ENCODE measurements around the gene GSTK1.

GSTK1 gene

DNA sequence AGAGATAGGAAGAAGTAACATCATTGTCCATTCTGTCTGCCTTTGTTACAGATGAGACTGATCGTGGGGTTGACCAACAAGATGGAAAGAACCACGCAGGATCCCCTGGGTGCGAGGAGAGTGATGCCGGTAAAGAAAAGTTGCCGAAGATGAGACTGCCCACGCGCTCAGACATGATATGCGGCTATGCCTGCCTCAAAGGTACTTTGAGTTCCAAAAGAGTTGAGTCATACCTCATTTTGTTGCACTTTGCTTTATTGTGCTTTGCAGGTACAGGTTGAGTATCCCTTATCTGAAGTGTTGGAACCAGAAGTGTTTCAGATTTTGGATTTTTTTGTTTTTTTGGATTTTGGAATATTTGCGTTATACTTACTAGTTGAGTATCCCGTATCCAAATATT lies 40.5 kb downstream of the GSTK1 start:
- TF ChIP-seq CSDC2 (CRISPR knock-in tag; IDR thresholded peaks at IDR 0.05) (no peak), OSR1 (CRISPR knock-in tag; IDR thresholded peaks at IDR 0.05) (no peak), TCF4 (CRISPR knock-in tag; IDR thresholded peaks at IDR 0.05; ENCODE audit: borderline replicate concordance) (no peak), BACH2 (CRISPR knock-in tag; IDR thresholded peaks at IDR 0.05; ENCODE audit: borderline replicate concordance) (no peak), ESRRG (CRISPR knock-in tag; IDR thresholded peaks at IDR 0.05) (no peak), TSHZ2 (CRISPR knock-in tag; IDR thresholded peaks at IDR 0.05) (no peak), ZFP30 (CRISPR knock-in tag; IDR thresholded peaks at IDR 0.05) (no peak), PPARA (CRISPR knock-in tag; IDR thresholded peaks at IDR 0.05; ENCODE audit: borderline replicate concordance) (no peak), ARNTL (CRISPR knock-in tag; IDR thresholded peaks at IDR 0.05; ENCODE audit: borderline replicate concordance, low read depth) (no peak), ISL1 (CRISPR knock-in tag; IDR thresholded peaks at IDR 0.05) (no peak), GLIS3 (CRISPR knock-in tag; IDR thresholded peaks at IDR 0.05) (no peak)
- TF ChIP-seq, protein P1, sequence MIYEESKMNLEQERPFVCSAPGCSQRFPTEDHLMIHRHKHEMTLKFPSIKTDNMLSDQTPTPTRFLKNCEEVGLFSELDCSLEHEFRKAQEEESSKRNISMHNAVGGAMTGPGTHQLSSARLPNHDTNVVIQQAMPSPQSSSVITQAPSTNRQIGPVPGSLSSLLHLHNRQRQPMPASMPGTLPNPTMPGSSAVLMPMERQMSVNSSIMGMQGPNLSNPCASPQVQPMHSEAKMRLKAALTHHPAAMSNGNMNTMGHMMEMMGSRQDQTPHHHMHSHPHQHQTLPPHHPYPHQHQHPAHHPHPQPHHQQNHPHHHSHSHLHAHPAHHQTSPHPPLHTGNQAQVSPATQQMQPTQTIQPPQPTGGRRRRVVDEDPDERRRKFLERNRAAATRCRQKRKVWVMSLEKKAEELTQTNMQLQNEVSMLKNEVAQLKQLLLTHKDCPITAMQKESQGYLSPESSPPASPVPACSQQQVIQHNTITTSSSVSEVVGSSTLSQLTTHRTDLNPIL (CRISPR knock-in tag; IDR thresholded peaks at IDR 0.05; ENCODE audit: low read depth), result no peak

DNA sequence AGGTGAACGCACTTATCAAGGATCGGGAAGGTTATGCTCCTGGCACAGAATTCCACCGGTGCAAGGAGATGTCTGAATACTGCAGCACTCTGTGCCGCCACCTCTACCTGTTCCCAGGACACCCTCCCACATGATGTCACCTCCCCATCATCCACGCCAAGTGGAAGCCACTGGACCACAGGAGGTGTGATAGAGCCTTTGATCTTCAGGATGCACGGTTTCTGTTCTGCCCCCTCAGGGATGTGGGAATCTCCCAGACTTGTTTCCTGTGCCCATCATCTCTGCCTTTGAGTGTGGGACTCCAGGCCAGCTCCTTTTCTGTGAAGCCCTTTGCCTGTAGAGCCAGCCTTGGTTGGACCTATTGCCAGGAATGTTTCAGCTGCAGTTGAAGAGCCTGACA lies 41.7 kb downstream of the GSTK1 start:
- ATAC-seq, result no peak
- TF ChIP-seq ZNF70 (CRISPR knock-in tag; IDR thresholded peaks at IDR 0.05), result no peak
- TF ChIP-seq, protein P1 (CRISPR knock-in tag; IDR thresholded peaks at IDR 0.05; ENCODE audit: low read depth), result no peak
- TF ChIP-seq GLIS3 (CRISPR knock-in tag; IDR thresholded peaks at IDR 0.05), result no peak
- no peak for TF ChIP-seq ESRRG (CRISPR knock-in tag; IDR thresholded peaks at IDR 0.05)
- TF ChIP-seq ZNF8 (CRISPR knock-in tag; IDR thresholded peaks at IDR 0.05), result no peak
- no peak for TF ChIP-seq TOX (CRISPR knock-in tag; IDR thresholded peaks at IDR 0.05; ENCODE audit: borderline replicate concordance)
- TF ChIP-seq BACH2 (CRISPR knock-in tag; IDR thresholded peaks at IDR 0.05; ENCODE audit: borderline replicate concordance), result no peak
- TF ChIP-seq RARB (CRISPR knock-in tag; IDR thresholded peaks at IDR 0.05), result no peak
- no peak for TF ChIP-seq OSR1 (CRISPR knock-in tag; IDR thresholded peaks at IDR 0.05)
- TF ChIP-seq, protein P2, sequence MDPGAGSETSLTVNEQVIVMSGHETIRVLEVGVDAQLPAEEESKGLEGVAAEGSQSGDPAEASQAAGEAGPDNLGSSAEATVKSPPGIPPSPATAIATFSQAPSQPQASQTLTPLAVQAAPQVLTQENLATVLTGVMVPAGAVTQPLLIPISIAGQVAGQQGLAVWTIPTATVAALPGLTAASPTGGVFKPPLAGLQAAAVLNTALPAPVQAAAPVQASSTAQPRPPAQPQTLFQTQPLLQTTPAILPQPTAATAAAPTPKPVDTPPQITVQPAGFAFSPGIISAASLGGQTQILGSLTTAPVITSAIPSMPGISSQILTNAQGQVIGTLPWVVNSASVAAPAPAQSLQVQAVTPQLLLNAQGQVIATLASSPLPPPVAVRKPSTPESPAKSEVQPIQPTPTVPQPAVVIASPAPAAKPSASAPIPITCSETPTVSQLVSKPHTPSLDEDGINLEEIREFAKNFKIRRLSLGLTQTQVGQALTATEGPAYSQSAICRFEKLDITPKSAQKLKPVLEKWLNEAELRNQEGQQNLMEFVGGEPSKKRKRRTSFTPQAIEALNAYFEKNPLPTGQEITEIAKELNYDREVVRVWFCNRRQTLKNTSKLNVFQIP (CRISPR knock-in tag; IDR thresholded peaks at IDR 0.05; ENCODE audit: borderline replicate concordance, low read depth), result no peak
- no peak for TF ChIP-seq ARNTL (CRISPR knock-in tag; IDR thresholded peaks at IDR 0.05; ENCODE audit: borderline replicate concordance, low read depth)
- no peak for TF ChIP-seq TSHZ2 (CRISPR knock-in tag; IDR thresholded peaks at IDR 0.05)
- no peak for TF ChIP-seq ZC3H10 (CRISPR knock-in tag; IDR thresholded peaks at IDR 0.05)
- no peak for TF ChIP-seq SNAI2 (CRISPR knock-in tag; IDR thresholded peaks at IDR 0.05)
- no peak for TF ChIP-seq ISL1 (CRISPR knock-in tag; IDR thresholded peaks at IDR 0.05)
- TF ChIP-seq, protein P3, sequence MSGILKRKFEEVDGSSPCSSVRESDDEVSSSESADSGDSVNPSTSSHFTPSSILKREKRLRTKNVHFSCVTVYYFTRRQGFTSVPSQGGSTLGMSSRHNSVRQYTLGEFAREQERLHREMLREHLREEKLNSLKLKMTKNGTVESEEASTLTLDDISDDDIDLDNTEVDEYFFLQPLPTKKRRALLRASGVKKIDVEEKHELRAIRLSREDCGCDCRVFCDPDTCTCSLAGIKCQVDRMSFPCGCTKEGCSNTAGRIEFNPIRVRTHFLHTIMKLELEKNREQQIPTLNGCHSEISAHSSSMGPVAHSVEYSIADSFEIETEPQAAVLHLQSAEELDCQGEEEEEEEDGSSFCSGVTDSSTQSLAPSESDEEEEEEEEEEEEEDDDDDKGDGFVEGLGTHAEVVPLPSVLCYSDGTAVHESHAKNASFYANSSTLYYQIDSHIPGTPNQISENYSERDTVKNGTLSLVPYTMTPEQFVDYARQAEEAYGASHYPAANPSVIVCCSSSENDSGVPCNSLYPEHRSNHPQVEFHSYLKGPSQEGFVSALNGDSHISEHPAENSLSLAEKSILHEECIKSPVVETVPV (CRISPR knock-in tag; IDR thresholded peaks at IDR 0.05), result no peak

More for the DNA sequence above, 40.5 kb downstream of the GSTK1 start:
- no peak for ATAC-seq
